Ureter (tissue), 1 donor: ENCODE measurements around the gene OSBPL9. TPM values are rescaled to one million over a fixed set of nuclear protein-coding genes. Genes with fewer than 3 reads are reported as not detected.
"Not testable (repeated sequence)": the region's sequence is repeated elsewhere in the genome, so short reads cannot be mapped to it uniquely, and the experiment has no call there.

Source experiments
- DNase-seq: peaks from one replicate; pipeline ENCODE4 v3.0.0-alpha.2; 2020; ENCODE audit warnings: low spot score
- total RNA-seq: library from RNA; stranded (reverse); gene quantifications from one replicate; pipeline ENCODE4 v1.2.4, GENCODE V29; 2023
- donor health status: DM: yes; HTN: yes; CAD: no.

OSBPL9 gene
- total RNA-seq, 1 donor from 2014 or later: 107 TPM

GRCh38 chr1:51636764-51637522 is 20.1 kb downstream of the OSBPL9 start:
- no peak for DNase-seq

- no peak for DNase-seq
Observed at GRCh38 chr1:51638350-51638749, 21.5 kb downstream of the OSBPL9 start.

- DNase-seq: no peak
Observed at GRCh38 chr1:51639694-51640093, 22.8 kb downstream of the OSBPL9 start.

GRCh38 chr1:51641096-51641495 is 24.2 kb downstream of the OSBPL9 start:
- no peak for DNase-seq

GRCh38 chr1:51642739-51643142 is 25.8 kb downstream of the OSBPL9 start:
- DNase-seq: no peak

GRCh38 chr1:51643362-51643761 is 26.5 kb downstream of the OSBPL9 start:
- no peak for DNase-seq

- DNase-seq: no peak
Observed at GRCh38 chr1:51644020-51644419, 27.1 kb downstream of the OSBPL9 start.

GRCh38 chr1:51644533-51645197 is 27.8 kb downstream of the OSBPL9 start:
- DNase-seq: no peak

- not testable (repeated sequence) for DNase-seq
Observed at GRCh38 chr1:51646592-51646991, 29.7 kb downstream of the OSBPL9 start.

- no peak for DNase-seq
Observed at GRCh38 chr1:51648180-51649109, 31.6 kb downstream of the OSBPL9 start.

GRCh38 chr1:51649593-51650091 is 32.8 kb downstream of the OSBPL9 start:
- no peak for DNase-seq

GRCh38 chr1:51650198-51650597 is 33.3 kb downstream of the OSBPL9 start:
- no peak for DNase-seq

- DNase-seq: no peak
Observed at GRCh38 chr1:51651552-51651942, 34.7 kb downstream of the OSBPL9 start.

- no peak for DNase-seq
Observed at GRCh38 chr1:51652599-51652998, 35.7 kb downstream of the OSBPL9 start.

GRCh38 chr1:51653127-51653526 is 36.2 kb downstream of the OSBPL9 start:
- no peak for DNase-seq

- no peak for DNase-seq
Observed at GRCh38 chr1:51654000-51654399, 37.1 kb downstream of the OSBPL9 start.

- no peak for DNase-seq
Observed at GRCh38 chr1:51656374-51656773, 39.5 kb downstream of the OSBPL9 start.

- DNase-seq: no peak
Observed at GRCh38 chr1:51660580-51660979, 43.7 kb downstream of the OSBPL9 start.

- DNase-seq: no peak
Observed at GRCh38 chr1:51661081-51661518, 44.2 kb downstream of the OSBPL9 start.

- no peak for DNase-seq
Observed at GRCh38 chr1:51663105-51663504, 46.2 kb downstream of the OSBPL9 start.

GRCh38 chr1:51663721-51664120 is 46.8 kb downstream of the OSBPL9 start:
- DNase-seq: no peak
